Measurements from ENCODE around the gene PIGS.

Gene PIGS

GRCh38 chr17:28506763-28507487, 64.4 kb downstream of the PIGS start:
- DNase-seq (ENCODE audit: low read depth) = no peak

GRCh38 chr17:28505986-28506665, 65.2 kb downstream of the PIGS start, which contains the start of gene FOXN1:
FOXN1 (plus strand) TSS chr17:28506348; CDS start chr17:28523970, 17,622 bp downstream.
- no peak for DNase-seq (ENCODE audit: low read depth)

GRCh38 chr17:28503420-28503819, 67.9 kb downstream of the PIGS start:
- DNase-seq (ENCODE audit: low read depth) = no peak

Measured in activated T-cell treated with anti-CD3 and anti-CD28 coated beads for 1 hour (primary cell).